ENCODE data around the gene EYA4.

The EYA4 gene

DNA sequence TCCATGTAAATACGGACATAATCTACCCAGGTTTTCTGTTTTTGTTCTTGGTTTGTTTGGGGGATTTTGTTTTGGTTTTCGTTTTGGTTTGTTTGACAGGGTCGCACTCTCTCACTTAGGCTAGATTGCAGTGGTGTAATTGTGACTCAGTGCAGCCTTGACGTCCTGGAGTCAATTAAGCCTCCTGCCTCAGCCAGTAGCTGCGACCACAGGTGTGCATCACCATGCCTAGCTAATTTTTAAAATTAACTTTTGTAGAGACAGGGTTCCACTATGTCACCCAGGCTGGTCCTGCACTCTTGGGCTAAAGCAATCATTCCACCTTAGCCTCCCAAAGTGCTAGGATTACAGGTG lies 37.8 kb upstream of the EYA4 start:
- no peak for TF ChIP-seq CTCF (IDR thresholded peaks at IDR 0.05; ENCODE audit: low read depth, low read length)
- no peak overlapping the region for H3K4me3 ChIP-seq (ENCODE audit: low read depth, low read length)
- H3K9me3 ChIP-seq = no peaks in the 10 kb centered on the region
- DNase-seq = no peak
- H3K4me1 ChIP-seq = no peaks in the 10 kb centered on the region
- H3K36me3 ChIP-seq = no peaks in the 10 kb centered on the region
- H3K27me3 ChIP-seq = no peaks in the 10 kb centered on the region

GRCh38 chr6:133205304-133205703 lies 35.9 kb upstream of the EYA4 start:
- Histone ChIP-seq H3K4me3 (ENCODE audit: low read depth, low read length) (no peak overlapping the region), H3K27me3 (no peaks in the 10 kb centered on the region), H3K4me1 (no peaks in the 10 kb centered on the region), H3K9me3 (no peaks in the 10 kb centered on the region), H3K36me3 (no peaks in the 10 kb centered on the region)
- DNase-seq = no peak
- no peak for TF ChIP-seq CTCF (IDR thresholded peaks at IDR 0.05; ENCODE audit: low read depth, low read length)

GRCh38 chr6:133206942-133207341 lies 34.2 kb upstream of the EYA4 start:
- Histone ChIP-seq H3K27me3 (no peaks in the 10 kb centered on the region), H3K4me1 (no peaks in the 10 kb centered on the region; the same call in 1 of the 2 replicates), H3K36me3 (no peaks in the 10 kb centered on the region), H3K9me3 (no peaks in the 10 kb centered on the region), H3K4me3 (ENCODE audit: low read depth, low read length) (no peak overlapping the region)
- TF ChIP-seq CTCF (IDR thresholded peaks at IDR 0.05; ENCODE audit: low read depth, low read length) = no peak
- no peak for DNase-seq

DNA sequence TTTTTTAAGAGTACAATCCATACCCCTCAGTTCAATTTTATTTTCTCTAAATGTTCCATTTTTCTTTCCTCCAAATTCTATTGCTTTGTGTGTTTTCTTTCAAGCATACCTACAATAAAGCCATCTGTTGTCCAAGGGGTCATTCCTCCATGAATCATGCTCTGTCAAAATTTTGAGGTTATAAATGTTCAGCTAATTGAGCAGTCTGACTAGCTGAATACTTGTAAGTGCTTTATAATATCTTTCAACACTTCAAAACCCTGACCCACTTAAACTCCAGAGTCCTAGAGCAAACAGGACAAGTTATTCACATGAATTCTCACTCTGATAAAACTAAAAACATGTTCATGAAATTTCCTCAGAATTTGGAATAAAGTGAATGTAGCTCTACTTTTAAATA lies 33.4 kb upstream of the EYA4 start:
- no peak for DNase-seq
- Histone ChIP-seq H3K27me3 (no peaks in the 10 kb centered on the region), H3K9me3 (no peaks in the 10 kb centered on the region), H3K4me1 (no peaks in the 10 kb centered on the region; the same call in 1 of the 2 replicates), H3K4me3 (ENCODE audit: low read depth, low read length) (no peak overlapping the region), H3K36me3 (no peaks in the 10 kb centered on the region)
- no peak for TF ChIP-seq CTCF (IDR thresholded peaks at IDR 0.05; ENCODE audit: low read depth, low read length)

DNA sequence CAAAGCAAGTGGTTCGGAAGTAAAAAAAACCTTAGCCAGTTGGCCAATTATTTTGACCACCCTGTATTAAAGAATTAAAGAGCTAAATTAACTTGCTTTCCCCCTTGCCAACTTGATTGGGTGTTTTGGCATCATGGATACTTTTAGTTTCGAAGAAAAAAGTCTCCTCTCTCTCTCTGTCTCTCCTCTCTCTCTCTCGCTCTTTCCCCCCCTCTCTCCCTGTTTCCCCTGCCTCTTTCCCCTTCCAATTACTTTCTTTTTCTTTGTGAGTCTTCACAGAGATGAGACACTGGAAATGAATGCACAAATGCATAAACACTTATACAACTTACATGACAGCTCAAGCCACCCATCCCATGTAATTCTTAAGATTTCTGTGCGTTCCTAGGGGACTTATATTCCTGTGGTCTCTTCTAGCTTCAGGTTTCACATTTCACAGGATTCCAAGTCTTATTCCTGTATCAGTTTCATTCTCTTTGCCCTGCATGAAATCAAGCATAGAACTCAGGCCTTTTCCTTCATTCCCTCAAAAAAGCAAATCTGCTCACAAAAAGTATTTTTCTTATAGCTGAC lies 32.9 kb upstream of the EYA4 start:
- Histone ChIP-seq H3K9me3 (no peaks in the 10 kb centered on the region), H3K4me3 (ENCODE audit: low read depth, low read length) (no peak overlapping the region), H3K27me3 (no peaks in the 10 kb centered on the region), H3K4me1 (no peaks in the 10 kb centered on the region; the same call in 1 of the 2 replicates), H3K36me3 (no peaks in the 10 kb centered on the region)
- TF ChIP-seq CTCF (IDR thresholded peaks at IDR 0.05; ENCODE audit: low read depth, low read length) = no peak
- DNase-seq = no peak

DNA sequence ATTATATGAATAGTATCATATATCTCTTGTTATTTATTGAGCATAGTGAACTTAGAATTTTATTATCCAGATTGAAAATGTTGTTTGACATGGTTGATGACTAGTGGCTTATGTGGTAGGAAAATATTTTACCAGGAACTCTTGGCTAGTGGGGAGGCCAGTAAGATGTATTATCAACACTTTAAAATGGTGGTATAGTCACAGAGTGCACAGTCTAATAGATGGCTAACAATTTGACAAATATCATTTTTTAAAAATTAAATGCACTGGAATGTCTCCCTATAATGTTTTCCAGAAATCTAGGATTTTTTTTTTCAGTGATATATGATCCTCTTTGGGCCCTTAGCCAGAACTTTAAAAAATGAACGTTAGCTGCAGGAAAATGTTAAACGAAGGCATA lies 26.9 kb upstream of the EYA4 start:
- DNase-seq = no peak
- no peak for TF ChIP-seq CTCF (IDR thresholded peaks at IDR 0.05; ENCODE audit: low read depth, low read length)
- no peaks in the 10 kb centered on the region; the same call in 1 of the 2 replicates for H3K4me1 ChIP-seq
- H3K4me3 ChIP-seq (ENCODE audit: low read depth, low read length) = no peak overlapping the region
- H3K27me3 ChIP-seq = no peaks in the 10 kb centered on the region
- H3K36me3 ChIP-seq = no peaks in the 10 kb centered on the region
- no peaks in the 10 kb centered on the region for H3K9me3 ChIP-seq
